ENCODE results near the gene RPS6KA2. TPM values are rescaled to one million over a fixed set of nuclear protein-coding genes. Genes with fewer than 3 reads are reported as not detected.

The RPS6KA2 gene
- total RNA-seq, 4 donors from 2014 or later, result 52.1 to 84.8 (median 58.7) TPM

DNA sequence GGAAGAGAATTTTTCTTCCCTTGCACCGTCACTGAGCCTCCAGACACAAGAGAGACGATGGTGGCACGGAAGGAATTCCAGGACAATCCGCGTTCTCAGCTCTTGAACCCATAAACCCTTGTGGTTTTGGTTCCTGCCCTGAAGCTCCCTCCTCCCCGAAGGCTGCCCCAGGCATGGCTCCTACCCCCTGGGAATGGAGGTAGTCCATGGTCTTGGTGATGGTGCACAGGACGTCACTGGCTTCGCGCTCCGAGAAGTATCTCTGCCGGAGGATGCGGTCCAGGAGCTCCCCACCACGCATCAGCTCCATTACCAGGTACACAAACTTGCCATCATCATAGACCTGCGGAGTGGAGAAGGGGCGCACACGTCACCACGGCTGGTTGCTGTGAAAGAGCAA lies 196.8 kb downstream of the RPS6KA2 start:
- ATAC-seq (ENCODE audit: low FRiP score) (no peak), DNase-seq (ENCODE audit: low spot score) (no peak)
- TF ChIP-seq, protein P1, sequence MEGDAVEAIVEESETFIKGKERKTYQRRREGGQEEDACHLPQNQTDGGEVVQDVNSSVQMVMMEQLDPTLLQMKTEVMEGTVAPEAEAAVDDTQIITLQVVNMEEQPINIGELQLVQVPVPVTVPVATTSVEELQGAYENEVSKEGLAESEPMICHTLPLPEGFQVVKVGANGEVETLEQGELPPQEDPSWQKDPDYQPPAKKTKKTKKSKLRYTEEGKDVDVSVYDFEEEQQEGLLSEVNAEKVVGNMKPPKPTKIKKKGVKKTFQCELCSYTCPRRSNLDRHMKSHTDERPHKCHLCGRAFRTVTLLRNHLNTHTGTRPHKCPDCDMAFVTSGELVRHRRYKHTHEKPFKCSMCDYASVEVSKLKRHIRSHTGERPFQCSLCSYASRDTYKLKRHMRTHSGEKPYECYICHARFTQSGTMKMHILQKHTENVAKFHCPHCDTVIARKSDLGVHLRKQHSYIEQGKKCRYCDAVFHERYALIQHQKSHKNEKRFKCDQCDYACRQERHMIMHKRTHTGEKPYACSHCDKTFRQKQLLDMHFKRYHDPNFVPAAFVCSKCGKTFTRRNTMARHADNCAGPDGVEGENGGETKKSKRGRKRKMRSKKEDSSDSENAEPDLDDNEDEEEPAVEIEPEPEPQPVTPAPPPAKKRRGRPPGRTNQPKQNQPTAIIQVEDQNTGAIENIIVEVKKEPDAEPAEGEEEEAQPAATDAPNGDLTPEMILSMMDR (IDR thresholded peaks at IDR 0.05), result no peak

DNA sequence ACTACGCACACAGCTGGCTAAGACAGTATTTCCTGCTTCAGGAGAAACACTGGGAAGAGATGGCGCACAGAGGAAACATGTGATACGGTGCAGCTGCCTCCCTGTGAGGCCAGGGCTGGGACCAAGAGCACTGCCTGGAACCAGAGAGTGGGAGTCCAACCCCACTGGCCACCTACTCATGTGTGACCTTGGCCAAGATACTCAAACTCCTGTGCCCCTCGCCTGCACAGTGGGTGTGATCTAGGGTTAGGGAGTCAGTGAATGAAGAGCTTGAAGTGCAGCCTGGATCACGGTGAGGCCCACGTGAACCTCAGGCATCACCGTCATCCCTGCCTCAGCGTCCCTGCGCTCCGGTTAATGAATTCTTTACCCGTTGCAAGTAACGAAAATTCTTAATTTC lies 202.6 kb downstream of the RPS6KA2 start:
- ATAC-seq (ENCODE audit: low FRiP score) (no peak), DNase-seq (ENCODE audit: low spot score) (no peak)
- TF ChIP-seq, protein P1 (IDR thresholded peaks at IDR 0.05), result no peak

DNA sequence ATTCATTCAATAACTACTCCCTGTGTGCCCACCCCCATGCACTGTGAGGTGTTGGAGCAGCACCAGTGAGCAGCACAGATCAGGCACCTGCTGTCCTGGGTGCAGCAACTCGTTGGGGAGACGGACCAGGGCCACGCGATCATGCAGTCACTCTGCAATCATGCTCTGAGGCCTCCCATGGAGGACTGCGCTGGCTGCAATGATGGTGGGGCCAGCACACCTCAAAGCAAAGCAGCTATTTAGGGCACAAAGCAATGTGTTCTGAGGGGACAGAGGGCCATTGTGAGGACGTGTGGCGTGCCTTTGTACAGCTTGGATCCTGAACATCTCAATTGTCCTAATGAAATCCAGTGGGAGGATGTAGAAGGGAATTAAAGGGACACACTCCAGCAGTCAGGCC lies 203.3 kb downstream of the RPS6KA2 start:
- ATAC-seq (ENCODE audit: low FRiP score) (no peak), DNase-seq (ENCODE audit: low spot score) (no peak)
- TF ChIP-seq, protein P1 (IDR thresholded peaks at IDR 0.05), result no peak

DNA sequence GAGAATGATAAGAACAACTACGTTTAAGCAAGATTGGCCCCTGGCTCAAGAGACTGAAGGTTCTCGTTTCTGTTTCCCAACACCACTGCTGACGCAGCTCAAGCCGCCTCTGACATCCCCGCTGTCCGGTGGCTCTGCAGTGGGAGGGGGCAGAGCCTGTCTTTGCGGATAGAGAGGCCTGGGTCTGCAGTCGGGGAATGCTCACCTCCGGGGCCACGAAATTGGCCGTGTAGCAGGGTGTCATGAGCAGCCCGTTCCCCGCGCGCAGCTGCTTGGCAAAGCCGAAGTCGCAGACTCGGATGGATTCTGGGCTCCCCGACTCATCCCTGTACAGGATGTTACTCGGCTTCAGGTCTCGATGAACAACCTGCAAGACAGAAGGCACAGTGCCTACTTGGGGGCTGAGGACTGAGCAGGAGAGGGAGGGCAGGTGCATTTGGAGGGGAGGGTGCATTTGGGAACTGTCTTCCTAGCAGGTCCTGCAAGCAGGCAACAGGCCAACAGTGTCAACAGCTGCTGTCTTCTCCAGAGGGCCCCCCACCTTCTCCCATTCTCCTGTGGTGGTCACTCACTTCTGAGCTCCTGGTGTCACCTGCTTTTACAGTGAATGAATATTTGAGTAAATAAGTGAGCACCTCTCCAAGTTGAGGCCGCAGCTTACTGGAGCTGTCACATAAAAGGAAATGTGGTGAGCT lies 203.9 kb downstream of the RPS6KA2 start:
- ATAC-seq (ENCODE audit: low FRiP score) (no peak), DNase-seq (ENCODE audit: low spot score) (no peak)
- TF ChIP-seq, protein P1 (IDR thresholded peaks at IDR 0.05), result no peak

DNA sequence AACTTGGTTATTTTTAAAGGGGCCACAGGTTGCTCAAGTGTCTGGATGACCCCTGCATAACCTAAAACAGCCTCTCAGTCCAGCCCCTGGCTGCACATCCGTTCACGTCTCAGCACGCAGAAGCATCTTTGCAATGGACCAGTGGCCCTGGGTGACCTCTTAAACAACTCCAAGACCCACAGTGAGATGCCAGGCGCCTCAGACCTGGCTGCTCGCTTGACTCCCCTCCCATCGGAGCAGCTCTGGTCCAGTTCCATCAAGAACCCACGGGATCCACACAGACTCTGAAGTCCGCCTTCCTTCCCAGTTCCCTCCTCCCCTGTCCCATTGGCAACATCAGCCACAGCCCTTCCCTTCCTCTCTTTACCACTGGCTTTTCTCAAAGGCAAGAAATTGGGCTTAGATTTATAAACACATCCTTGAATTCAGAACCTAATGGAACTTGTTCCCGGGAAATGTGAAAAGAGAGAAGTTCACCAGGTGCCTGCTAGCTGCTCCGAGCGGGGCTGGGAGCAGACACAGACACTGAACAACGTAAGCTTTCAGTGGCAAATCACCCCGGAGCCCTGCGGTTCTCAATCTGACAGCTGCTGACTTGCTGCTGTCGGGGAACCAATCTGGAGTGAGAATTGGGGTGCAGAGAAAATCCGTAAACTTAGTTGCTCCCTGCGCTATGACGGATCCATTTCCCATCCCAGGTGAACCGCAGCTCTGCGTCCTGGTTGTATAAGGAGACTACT lies 204.7 kb downstream of the RPS6KA2 start:
- TF ChIP-seq, protein P1 (IDR thresholded peaks at IDR 0.05), result no peak
- ATAC-seq (ENCODE audit: low FRiP score) (no peak), DNase-seq (ENCODE audit: low spot score) (no peak)

DNA sequence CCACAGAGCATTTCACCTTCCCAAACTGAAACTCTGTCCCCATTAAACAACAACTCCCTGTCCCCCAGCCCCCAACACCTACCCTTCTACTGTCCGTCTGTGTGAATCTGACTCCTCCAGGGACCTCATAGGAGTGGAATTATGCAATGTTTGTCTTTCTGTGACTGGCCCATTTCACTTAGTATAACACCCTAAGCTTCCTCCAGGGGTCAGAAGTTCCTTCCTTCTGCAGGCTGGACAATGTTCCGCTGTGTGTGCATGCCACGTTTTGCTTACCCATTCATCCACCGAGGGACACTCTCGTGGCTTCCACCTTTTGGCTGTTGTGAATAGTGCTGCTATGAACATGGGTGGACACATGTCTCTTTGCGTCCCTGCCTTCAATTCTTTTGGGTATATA lies 206.7 kb downstream of the RPS6KA2 start:
- TF ChIP-seq, protein P1 (IDR thresholded peaks at IDR 0.05), result no peak
- no peak for DNase-seq (ENCODE audit: low spot score)
- no peak for ATAC-seq (ENCODE audit: low FRiP score)

DNA sequence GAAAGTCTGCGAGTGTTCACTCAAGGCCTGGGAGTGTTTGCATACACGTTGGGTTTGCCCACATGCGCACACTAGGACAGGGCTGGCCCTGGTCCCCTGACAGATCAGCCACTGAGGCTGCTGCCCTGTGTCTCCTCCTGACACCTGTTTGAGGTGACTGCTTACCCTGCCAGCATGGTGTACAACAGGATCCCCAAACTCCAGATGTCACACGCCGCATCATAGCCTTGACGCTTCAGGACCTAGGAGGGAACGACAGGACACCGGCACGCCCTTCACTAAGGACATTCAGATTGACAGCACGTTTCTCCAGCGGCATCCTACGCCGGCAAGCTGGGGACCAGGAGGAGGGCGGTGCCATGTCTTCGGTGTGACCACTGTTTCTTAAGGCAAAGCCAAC lies 207.3 kb downstream of the RPS6KA2 start:
- ATAC-seq (ENCODE audit: low FRiP score) (no peak), DNase-seq (ENCODE audit: low spot score) (no peak)
- TF ChIP-seq, protein P1 (IDR thresholded peaks at IDR 0.05), result no peak

Data from omental fat pad (tissue), 4 donors.